HCT116 (cell line): Measurements from ENCODE around the gene SNAP91. TPM values are rescaled to one million over a fixed set of nuclear protein-coding genes. Genes with fewer than 3 reads are reported as not detected.

Experiments
- ATAC-seq: fragments of 200-7000 bp; cut with Tn5 transposase; 2 replicates; pipeline ENCODE4 v1.9.1; 2020; ENCODE audit warnings: mild to moderate bottlenecking, moderate library complexity
- BruUV-seq: library from RNA; stranded (reverse); fragments of 400-500 nt; replicated peaks from 2 replicates; lab custom pipeline; 2021; lab: Mats Ljungman, UMichigan
- CTCF ChIA-PET: fragments of 300-600 bp; sonication (Branson Sonifier 250); formaldehyde crosslinking; loops from one replicate; lab custom pipeline; 2021; ENCODE audit warnings: antibody characterized with exemption; lab: Charles Lee
- POLR2A ChIA-PET: fragments of 300-600, 350-600 bp; sonication (Branson Sonifier 250); formaldehyde crosslinking; loops from one replicate; lab custom pipeline; 2021; ENCODE audit warnings: antibody characterized with exemption; lab: Charles Lee
- RAD21 ChIA-PET, 2 experiments: fragments of 300-600 bp; sonication (Branson Sonifier 250); formaldehyde crosslinking; loops; one replicate each; lab custom pipeline; 2023; ENCODE audit warnings: low total read pairs in 2 of 2; ENCODE audit not compliant: uncharacterized antibody in 2 of 2, unreplicated experiment in 2 of 2, low non-redundant PET in 1 of 2; lab: Charles Lee
- DNase-seq: peaks from one replicate; pipeline ENCODE4 v3.0.0-alpha.2; 2010; ENCODE audit warnings: low read depth, low spot score
- H2AFZ ChIP-seq: fragments of 200-600 bp; shearing (Covaris generic), sonication (generic); 2 replicates; pipeline ENCODE4 v1.6.1; 2017; ENCODE audit warnings: low read depth, mixed run types, mixed read lengths, antibody characterized with exemption, low read length; ENCODE audit not compliant: poor library complexity, severe bottlenecking
- H3K27ac ChIP-seq: 2 replicates; pipeline ENCODE4 v1.5.1; 2012; ENCODE audit warnings: low read depth, low read length
- H3K27me3 ChIP-seq: fragments of 200-600 bp; sonication (generic); 2 replicates; pipeline ENCODE4 v1.6.1; 2016; ENCODE audit warnings: mixed run types, low read length, mixed read lengths; ENCODE audit not compliant: insufficient read depth
- H3K36me3 ChIP-seq, 2 experiments: fragments of 200-500 bp in 1 of 2; fragments of 200-600 bp in 1 of 2; sonication (Bioruptor generic) in 1 of 2; sonication (generic) in 1 of 2; 2 replicates each; pipeline versions ENCODE4 v1.5.1 to v1.6.1; 2014 to 2016; ENCODE audit warnings: low read length in 2 of 2, inconsistent platforms in 1 of 2, mixed read lengths in 1 of 2, mixed run types in 1 of 2; ENCODE audit not compliant: insufficient read depth in 2 of 2, control insufficient read depth in 1 of 2
- H3K4me1 ChIP-seq, 2 experiments: fragments of 200-600 bp in 1 of 2; sonication (generic) in 1 of 2; 2 replicates each; pipeline versions ENCODE4 v1.5.1 to v1.6.1; 2012 to 2017; ENCODE audit warnings: low read length in 2 of 2, inconsistent platforms in 1 of 2, mild to moderate bottlenecking in 1 of 2, mixed read lengths in 1 of 2, mixed run types in 1 of 2, moderate library complexity in 1 of 2; ENCODE audit not compliant: insufficient read depth in 2 of 2, control insufficient read depth in 1 of 2
- H3K4me2 ChIP-seq: fragments of 200-600 bp; sonication (generic); 2 replicates; pipeline ENCODE4 v1.6.1; 2017; ENCODE audit warnings: mixed run types, low read length, mixed read lengths
- H3K4me3 ChIP-seq, 2 experiments: fragments of 200-600 bp in 1 of 2; sonication (generic) in 1 of 2; replicated peaks in 1 of 2; 2 replicates each; pipeline ENCODE4 v1.5.1; 2011 to 2016; ENCODE audit warnings: low read length in 2 of 2, control low read depth in 1 of 2, low read depth in 1 of 2, mild to moderate bottlenecking in 1 of 2, mixed read lengths in 1 of 2, mixed run types in 1 of 2
- H3K79me2 ChIP-seq: fragments of 200-600 bp; sonication (generic); 2 replicates; pipeline ENCODE4 v1.6.1; 2017; ENCODE audit warnings: mild to moderate bottlenecking, mixed run types, low read length, moderate library complexity, mixed read lengths; ENCODE audit not compliant: insufficient read depth
- H3K9ac ChIP-seq: fragments of 200-600 bp; sonication (generic); 2 replicates; pipeline ENCODE4 v1.6.1; 2016; ENCODE audit warnings: low read length, mixed read lengths
- H3K9me2 ChIP-seq: fragments of 200-600 bp; sonication (generic), shearing (Covaris generic); 2 replicates; pipeline ENCODE4 v1.6.1; 2017; ENCODE audit warnings: mixed run types, mild to moderate bottlenecking, moderate library complexity; ENCODE audit not compliant: insufficient read depth
- H3K9me3 ChIP-seq, 2 experiments: fragments of 200-500 bp in 1 of 2; fragments of 200-600 bp in 1 of 2; sonication (Bioruptor generic) in 1 of 2; sonication (generic) in 1 of 2; 2 replicates each; pipeline ENCODE4 v1.6.1; 2014 to 2017; ENCODE audit warnings: low read length in 2 of 2, mixed read lengths in 2 of 2, inconsistent platforms in 1 of 2, low read depth in 1 of 2, mild to moderate bottlenecking in 1 of 2, mixed run types in 1 of 2, moderate library complexity in 1 of 2; ENCODE audit not compliant: control insufficient read depth in 1 of 2, insufficient read depth in 1 of 2
- H4K20me1 ChIP-seq: fragments of 200-600 bp; sonication (generic), shearing (Covaris generic); 2 replicates; pipeline ENCODE4 v1.6.1; 2017; ENCODE audit warnings: mixed run types, mild to moderate bottlenecking, moderate library complexity; ENCODE audit not compliant: insufficient read depth
- CBX3 ChIP-seq: IDR thresholded peaks from 2 replicates; pipeline ENCODE4 v1.6.1; 2012; ENCODE audit warnings: low read depth
- CEBPB ChIP-seq: IDR thresholded peaks from 2 replicates; pipeline ENCODE4 v1.6.1; 2012; ENCODE audit warnings: low read depth
- ELF1 ChIP-seq: IDR thresholded peaks from 2 replicates; pipeline ENCODE4 v1.6.1; 2012; ENCODE audit warnings: low read depth, borderline replicate concordance
- EZH2 ChIP-seq: fragments of 200-600 bp; sonication (generic); IDR thresholded peaks from 2 replicates; pipeline ENCODE4 v1.6.1; 2017; ENCODE audit warnings: antibody characterized with exemption, mixed run types
- EZH2phosphoT487 ChIP-seq: fragments of 200-600 bp; IDR thresholded peaks from 2 replicates; pipeline ENCODE4 v1.6.1; 2018; ENCODE audit warnings: antibody characterized with exemption, borderline replicate concordance
- FOSL1 ChIP-seq: IDR thresholded peaks from 2 replicates; pipeline ENCODE4 v1.6.1; 2012; ENCODE audit warnings: low read depth
- JUND ChIP-seq: IDR thresholded peaks from 2 replicates; pipeline ENCODE4 v1.6.1; 2012
- POLR2AphosphoS5 ChIP-seq: IDR thresholded peaks from 2 replicates; pipeline ENCODE4 v1.6.1; 2011; ENCODE audit warnings: mild to moderate bottlenecking, low read depth, low read length, moderate library complexity
- SP1 ChIP-seq: IDR thresholded peaks from 2 replicates; pipeline ENCODE4 v1.6.1; 2012; ENCODE audit warnings: low read depth
- TCF7L2 ChIP-seq: IDR thresholded peaks from 2 replicates; pipeline ENCODE4 v1.7.0; 2011; ENCODE audit warnings: borderline replicate concordance, inconsistent platforms; ENCODE audit not compliant: insufficient read depth, insufficient read length; ENCODE audit errors: extremely low read depth
- YY1 ChIP-seq: IDR thresholded peaks from 2 replicates; pipeline ENCODE4 v1.6.1; 2011; ENCODE audit warnings: low read length, low read depth, moderate library complexity, mild to moderate bottlenecking; ENCODE audit not compliant: insufficient replicate concordance; ENCODE audit errors: extremely low read depth
- ZFX ChIP-seq: fragments of 450-650 bp; IDR thresholded peaks from 2 replicates; pipeline ENCODE4 v1.6.1; 2017
- ZNF274 ChIP-seq: fragments of 200-500 bp; sonication (Bioruptor generic); IDR thresholded peaks from 2 replicates; pipeline ENCODE4 v1.6.1; 2014; ENCODE audit warnings: mild to moderate bottlenecking, low read depth, low read length, inconsistent platforms
- intact Hi-C: fragments of 100-400 bp; cut with micrococcal nuclease; formaldehyde crosslinking; loops from 2 replicates; pipeline ENCODE4 v1.10.0; 2022
- total RNA-seq: library from RNA; stranded (reverse); gene quantifications from one replicate; pipeline ENCODE4 v1.2.1, GENCODE V29; 2021; ENCODE audit not compliant: unreplicated experiment
- TF ChIP-seq, protein P1 (sequence below): IDR thresholded peaks from 2 replicates; pipeline ENCODE4 v1.6.1; 2012; ENCODE audit warnings: low read depth
- TF ChIP-seq, protein P2 (sequence below), 3 experiments: fragments of 200-600 bp in 1 of 3; sonication (generic) in 1 of 3; IDR thresholded peaks in 2 of 3; conservative IDR thresholded peaks in 1 of 3; 2 replicates each; pipeline ENCODE4 v1.5.1; 2012 to 2017; ENCODE audit warnings: low read depth in 2 of 3, low read length in 2 of 3, antibody characterized with exemption in 1 of 3, borderline replicate concordance in 1 of 3, control low read depth in 1 of 3, mild to moderate bottlenecking in 1 of 3, mixed read lengths in 1 of 3, mixed run types in 1 of 3, moderate library complexity in 1 of 3; ENCODE audit not compliant: insufficient read depth in 1 of 3
- TF ChIP-seq, protein P3 (sequence below): IDR thresholded peaks from 2 replicates; pipeline ENCODE4 v1.6.1; 2011; ENCODE audit warnings: mild to moderate bottlenecking, low read length, moderate library complexity; ENCODE audit not compliant: insufficient replicate concordance; ENCODE audit errors: extremely low read depth
- TF ChIP-seq, protein P4 (sequence below): IDR thresholded peaks from 2 replicates; pipeline ENCODE4 v1.6.1; 2012
- TF ChIP-seq, protein P5 (sequence below): IDR thresholded peaks from 2 replicates; pipeline ENCODE4 v1.6.1; 2012

The SNAP91 gene
- total RNA-seq, 1 experiment from 2014 or later: not detected

DNA sequence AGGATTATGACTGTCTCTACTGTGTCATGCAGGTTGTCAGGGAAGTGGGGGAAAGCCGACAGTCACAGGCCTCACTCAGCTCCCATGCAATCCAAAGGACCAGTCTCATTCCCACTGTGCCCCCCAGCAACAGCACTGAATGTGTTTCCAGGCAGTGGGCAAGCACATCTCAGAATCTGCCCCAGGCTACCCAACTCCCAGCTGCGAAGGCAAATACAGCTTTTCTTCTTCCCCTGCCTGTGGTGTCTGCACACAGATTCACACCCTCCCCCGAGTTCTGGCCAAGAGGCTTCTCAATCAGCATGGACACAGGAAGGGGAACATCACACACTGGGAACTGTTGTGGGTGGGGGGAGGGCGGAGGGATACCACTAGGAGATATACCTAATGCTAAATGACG lies 75.3 kb downstream of the SNAP91 start:
- H3K4me1 ChIP-seq: no peaks in the 10 kb centered on the region
- H3K79me2 ChIP-seq: no peaks in the 10 kb centered on the region
- ATAC-seq: no peak
- no peak overlapping the region for H3K9ac ChIP-seq
- POLR2A ChIA-PET: no interaction called here
- H3K9me2 ChIP-seq: no peaks in the 10 kb centered on the region
- H3K9me3 ChIP-seq: no peaks in the 10 kb centered on the region
- H3K36me3 ChIP-seq: no peaks in the 10 kb centered on the region
- CTCF ChIA-PET: no interaction called here
- no peak overlapping the region for H3K4me2 ChIP-seq
- H3K27ac ChIP-seq: no peak overlapping the region
- intact Hi-C loops: no loop called here
- no TSS peak for BruUV-seq
- TF ChIP-seq ZNF274: no peak
- TF ChIP-seq, protein P1, sequence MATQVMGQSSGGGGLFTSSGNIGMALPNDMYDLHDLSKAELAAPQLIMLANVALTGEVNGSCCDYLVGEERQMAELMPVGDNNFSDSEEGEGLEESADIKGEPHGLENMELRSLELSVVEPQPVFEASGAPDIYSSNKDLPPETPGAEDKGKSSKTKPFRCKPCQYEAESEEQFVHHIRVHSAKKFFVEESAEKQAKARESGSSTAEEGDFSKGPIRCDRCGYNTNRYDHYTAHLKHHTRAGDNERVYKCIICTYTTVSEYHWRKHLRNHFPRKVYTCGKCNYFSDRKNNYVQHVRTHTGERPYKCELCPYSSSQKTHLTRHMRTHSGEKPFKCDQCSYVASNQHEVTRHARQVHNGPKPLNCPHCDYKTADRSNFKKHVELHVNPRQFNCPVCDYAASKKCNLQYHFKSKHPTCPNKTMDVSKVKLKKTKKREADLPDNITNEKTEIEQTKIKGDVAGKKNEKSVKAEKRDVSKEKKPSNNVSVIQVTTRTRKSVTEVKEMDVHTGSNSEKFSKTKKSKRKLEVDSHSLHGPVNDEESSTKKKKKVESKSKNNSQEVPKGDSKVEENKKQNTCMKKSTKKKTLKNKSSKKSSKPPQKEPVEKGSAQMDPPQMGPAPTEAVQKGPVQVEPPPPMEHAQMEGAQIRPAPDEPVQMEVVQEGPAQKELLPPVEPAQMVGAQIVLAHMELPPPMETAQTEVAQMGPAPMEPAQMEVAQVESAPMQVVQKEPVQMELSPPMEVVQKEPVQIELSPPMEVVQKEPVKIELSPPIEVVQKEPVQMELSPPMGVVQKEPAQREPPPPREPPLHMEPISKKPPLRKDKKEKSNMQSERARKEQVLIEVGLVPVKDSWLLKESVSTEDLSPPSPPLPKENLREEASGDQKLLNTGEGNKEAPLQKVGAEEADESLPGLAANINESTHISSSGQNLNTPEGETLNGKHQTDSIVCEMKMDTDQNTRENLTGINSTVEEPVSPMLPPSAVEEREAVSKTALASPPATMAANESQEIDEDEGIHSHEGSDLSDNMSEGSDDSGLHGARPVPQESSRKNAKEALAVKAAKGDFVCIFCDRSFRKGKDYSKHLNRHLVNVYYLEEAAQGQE: no peak
- TF ChIP-seq TCF7L2: no peak
- no peak for TF ChIP-seq EZH2phosphoT487
- TF ChIP-seq YY1: no peak
- no peak for TF ChIP-seq ZFX
- no peak for TF ChIP-seq ELF1
- TF ChIP-seq, protein P2, sequence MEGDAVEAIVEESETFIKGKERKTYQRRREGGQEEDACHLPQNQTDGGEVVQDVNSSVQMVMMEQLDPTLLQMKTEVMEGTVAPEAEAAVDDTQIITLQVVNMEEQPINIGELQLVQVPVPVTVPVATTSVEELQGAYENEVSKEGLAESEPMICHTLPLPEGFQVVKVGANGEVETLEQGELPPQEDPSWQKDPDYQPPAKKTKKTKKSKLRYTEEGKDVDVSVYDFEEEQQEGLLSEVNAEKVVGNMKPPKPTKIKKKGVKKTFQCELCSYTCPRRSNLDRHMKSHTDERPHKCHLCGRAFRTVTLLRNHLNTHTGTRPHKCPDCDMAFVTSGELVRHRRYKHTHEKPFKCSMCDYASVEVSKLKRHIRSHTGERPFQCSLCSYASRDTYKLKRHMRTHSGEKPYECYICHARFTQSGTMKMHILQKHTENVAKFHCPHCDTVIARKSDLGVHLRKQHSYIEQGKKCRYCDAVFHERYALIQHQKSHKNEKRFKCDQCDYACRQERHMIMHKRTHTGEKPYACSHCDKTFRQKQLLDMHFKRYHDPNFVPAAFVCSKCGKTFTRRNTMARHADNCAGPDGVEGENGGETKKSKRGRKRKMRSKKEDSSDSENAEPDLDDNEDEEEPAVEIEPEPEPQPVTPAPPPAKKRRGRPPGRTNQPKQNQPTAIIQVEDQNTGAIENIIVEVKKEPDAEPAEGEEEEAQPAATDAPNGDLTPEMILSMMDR (IDR thresholded peaks at IDR 0.05 in 2 of 3, conservative IDR thresholded peaks at IDR 0.05 in 1 of 3; ENCODE audit: borderline replicate concordance in 1 of 3, insufficient read depth in 1 of 3, low read depth in 2 of 3, low read length in 2 of 3): no peak
- no peak for TF ChIP-seq POLR2AphosphoS5
- TF ChIP-seq, protein P3, sequence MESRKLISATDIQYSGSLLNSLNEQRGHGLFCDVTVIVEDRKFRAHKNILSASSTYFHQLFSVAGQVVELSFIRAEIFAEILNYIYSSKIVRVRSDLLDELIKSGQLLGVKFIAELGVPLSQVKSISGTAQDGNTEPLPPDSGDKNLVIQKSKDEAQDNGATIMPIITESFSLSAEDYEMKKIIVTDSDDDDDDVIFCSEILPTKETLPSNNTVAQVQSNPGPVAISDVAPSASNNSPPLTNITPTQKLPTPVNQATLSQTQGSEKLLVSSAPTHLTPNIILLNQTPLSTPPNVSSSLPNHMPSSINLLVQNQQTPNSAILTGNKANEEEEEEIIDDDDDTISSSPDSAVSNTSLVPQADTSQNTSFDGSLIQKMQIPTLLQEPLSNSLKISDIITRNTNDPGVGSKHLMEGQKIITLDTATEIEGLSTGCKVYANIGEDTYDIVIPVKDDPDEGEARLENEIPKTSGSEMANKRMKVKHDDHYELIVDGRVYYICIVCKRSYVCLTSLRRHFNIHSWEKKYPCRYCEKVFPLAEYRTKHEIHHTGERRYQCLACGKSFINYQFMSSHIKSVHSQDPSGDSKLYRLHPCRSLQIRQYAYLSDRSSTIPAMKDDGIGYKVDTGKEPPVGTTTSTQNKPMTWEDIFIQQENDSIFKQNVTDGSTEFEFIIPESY: no peak
- no peak for TF ChIP-seq SP1
- no peak for TF ChIP-seq EZH2
- TF ChIP-seq CEBPB: no peak
- no peak for TF ChIP-seq JUND
- TF ChIP-seq, protein P4, sequence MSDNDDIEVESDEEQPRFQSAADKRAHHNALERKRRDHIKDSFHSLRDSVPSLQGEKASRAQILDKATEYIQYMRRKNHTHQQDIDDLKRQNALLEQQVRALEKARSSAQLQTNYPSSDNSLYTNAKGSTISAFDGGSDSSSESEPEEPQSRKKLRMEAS: no peak
- TF ChIP-seq, protein P5, sequence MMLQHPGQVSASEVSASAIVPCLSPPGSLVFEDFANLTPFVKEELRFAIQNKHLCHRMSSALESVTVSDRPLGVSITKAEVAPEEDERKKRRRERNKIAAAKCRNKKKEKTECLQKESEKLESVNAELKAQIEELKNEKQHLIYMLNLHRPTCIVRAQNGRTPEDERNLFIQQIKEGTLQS: no peak
- TF ChIP-seq FOSL1: no peak
- TF ChIP-seq CBX3: no peak
- no peaks in the 10 kb centered on the region for H3K27me3 ChIP-seq
- H3K4me3 ChIP-seq: no peak overlapping the region
- DNase-seq: no peak
- RAD21 ChIA-PET: interaction anchor here in 1 of 2 experiments (0.7 kb wide), 1 partner anchor 22 kb away, joined by 3 read pairs; no protein-coding TSS in a partner anchor
- no peaks in the 10 kb centered on the region for H4K20me1 ChIP-seq
- H2AFZ ChIP-seq: no peak overlapping the region
